GM15510 (cell line): Measurements from ENCODE around the gene AKR7A3.
"Not testable (repeated sequence)": the region's sequence is repeated elsewhere in the genome, so short reads cannot be mapped to it uniquely, and the experiment has no call there.

Source experiments
- POLR2A ChIP-seq: IDR thresholded peaks from 3 replicates; pipeline ENCODE4 v1.6.1; 2011; ENCODE audit warnings: borderline replicate concordance; ENCODE audit not compliant: insufficient read length; ENCODE audit errors: extremely low read depth

Gene AKR7A3

GRCh38 chr1:19288324-19289241 is at the start of gene AKR7A3:
Gene AKR7A3, minus strand, starts transcription at chr1:19288770. Its CDS starts 61 bp downstream, at chr1:19288709.
- TF ChIP-seq POLR2A: not testable (repeated sequence)

GRCh38 chr1:19338323-19338762 is 49.8 kb upstream of the AKR7A3 start:
- TF ChIP-seq POLR2A: no peak

GRCh38 chr1:19337289-19337688 is 48.7 kb upstream of the AKR7A3 start:
- TF ChIP-seq POLR2A: no peak

GRCh38 chr1:19336543-19336942 is 48.0 kb upstream of the AKR7A3 start:
- no peak for TF ChIP-seq POLR2A

- TF ChIP-seq POLR2A: no peak
Observed at GRCh38 chr1:19333587-19334354, 45.2 kb upstream of the AKR7A3 start.

GRCh38 chr1:19332832-19333231 is 44.3 kb upstream of the AKR7A3 start:
- TF ChIP-seq POLR2A: no peak

- no peak for TF ChIP-seq POLR2A
Observed at GRCh38 chr1:19331262-19331878, 42.8 kb upstream of the AKR7A3 start.

- no peak for TF ChIP-seq POLR2A
Observed at GRCh38 chr1:19330449-19331135, 42.0 kb upstream of the AKR7A3 start.

- TF ChIP-seq POLR2A: no peak
Observed at GRCh38 chr1:19329611-19330010, 41.0 kb upstream of the AKR7A3 start.

GRCh38 chr1:19329188-19329587 is 40.6 kb upstream of the AKR7A3 start:
- TF ChIP-seq POLR2A: no peak

GRCh38 chr1:19328486-19328885 is 39.9 kb upstream of the AKR7A3 start:
- no peak for TF ChIP-seq POLR2A

- TF ChIP-seq POLR2A: no peak
Observed at GRCh38 chr1:19327736-19328135, 39.2 kb upstream of the AKR7A3 start.

- no peak for TF ChIP-seq POLR2A
Observed at GRCh38 chr1:19327301-19327700, 38.7 kb upstream of the AKR7A3 start.

- no peak for TF ChIP-seq POLR2A
Observed at GRCh38 chr1:19326748-19327065, 38.1 kb upstream of the AKR7A3 start.
